ENCODE measurements around the gene SYP.

DNA sequence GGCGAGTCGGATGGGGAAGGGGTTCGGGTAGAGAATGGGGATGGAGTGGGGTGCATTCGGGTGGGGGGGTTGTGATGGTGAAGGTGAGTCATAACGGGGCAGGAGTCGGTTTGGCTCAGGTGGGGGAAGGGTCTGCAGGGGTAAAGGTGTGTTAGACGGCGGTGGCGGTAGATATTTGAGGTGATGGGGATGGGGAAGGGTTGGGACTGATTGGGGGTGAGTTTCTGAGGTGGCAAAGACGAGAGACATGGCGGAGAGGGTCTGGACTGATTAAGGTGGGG lies 738 bp downstream of the SYP start:
- TF ChIP-seq TAF1 (IDR thresholded peaks at IDR 0.05; ENCODE audit: low read depth, low read length), result no peak
- TF ChIP-seq POLR2A (IDR thresholded peaks at IDR 0.05; ENCODE audit: low read depth, low read length), result no peak
- no peak for TF ChIP-seq POLR2AphosphoS5 (IDR thresholded peaks at IDR 0.05; ENCODE audit: low read depth, low read length)
- no peak for TF ChIP-seq PAX5 (IDR thresholded peaks at IDR 0.05; ENCODE audit: insufficient read depth, low read length, severe bottlenecking)
